GM18867 (cell line): Measurements from ENCODE around the gene UCP3.

Experiments used
- ATAC-seq: cut with Tn5 transposase; IDR thresholded peaks from one replicate; pipeline ENCODE4 v1.9.1; 2021; ENCODE audit warnings: mild to moderate bottlenecking, moderate library complexity; ENCODE audit not compliant: unreplicated experiment

Gene UCP3

GRCh38 chr11:74008373-74009229 lies at the start of gene UCP3:
Gene UCP3 (minus strand): TSS chr11:74009085. CDS start chr11:74007042, 2,043 bp downstream.
- ATAC-seq: no peak

GRCh38 chr11:74057249-74058151 lies 48.6 kb upstream of the UCP3 start:
- ATAC-seq: no peak

GRCh38 chr11:74055938-74056337 lies 47.1 kb upstream of the UCP3 start:
- ATAC-seq: no peak

- no peak for ATAC-seq
Measured at GRCh38 chr11:74050465-74050864, 41.6 kb upstream of the UCP3 start.

- no peak for ATAC-seq
Measured at GRCh38 chr11:74048993-74049392, 40.1 kb upstream of the UCP3 start.

GRCh38 chr11:74044538-74044937 lies 35.7 kb upstream of the UCP3 start:
- no peak for ATAC-seq

GRCh38 chr11:74043450-74043849 lies 34.6 kb upstream of the UCP3 start:
- ATAC-seq: no peak

GRCh38 chr11:74037309-74037708 lies 28.4 kb upstream of the UCP3 start:
- no peak for ATAC-seq

- no peak for ATAC-seq
Measured at GRCh38 chr11:74035264-74035663, 26.4 kb upstream of the UCP3 start.

- ATAC-seq: no peak
Measured at GRCh38 chr11:74033046-74033445, 24.2 kb upstream of the UCP3 start.

GRCh38 chr11:74030723-74031676 lies 22.1 kb upstream of the UCP3 start:
- no peak for ATAC-seq

- ATAC-seq: no peak
Measured at GRCh38 chr11:74025467-74026166, 16.7 kb upstream of the UCP3 start.

- ATAC-seq: no peak
Measured at GRCh38 chr11:74024261-74025029, 15.6 kb upstream of the UCP3 start.

- no peak for ATAC-seq
Measured at GRCh38 chr11:74023276-74023675, 14.4 kb upstream of the UCP3 start.

GRCh38 chr11:74022546-74022945 lies 13.7 kb upstream of the UCP3 start:
- no peak for ATAC-seq

GRCh38 chr11:74021998-74022397 lies 13.1 kb upstream of the UCP3 start:
- no peak for ATAC-seq

- peak; percentile 59 for ATAC-seq
Measured at GRCh38 chr11:74020539-74020938, 11.7 kb upstream of the UCP3 start.

GRCh38 chr11:74019860-74020259 lies 11.0 kb upstream of the UCP3 start:
- ATAC-seq: no peak

GRCh38 chr11:74019104-74019738 lies 10.3 kb upstream of the UCP3 start:
- no peak for ATAC-seq
